Upper lobe of left lung (tissue), 4 donors: ENCODE results near the gene TCF12.

ENCODE experiments used
- CTCF ChIP-seq, 6 experiments: fragments of 450-650 bp in 4 of 6; fragments of 200-600 bp in 2 of 6; sonication (generic) in 2 of 6; IDR thresholded peaks; one replicate each; pipeline ENCODE4 v1.5.1; 2016 to 2019; ENCODE audit warnings: antibody characterized with exemption in 6 of 6
- EP300 ChIP-seq, 4 donors: sonication (generic); formaldehyde crosslinking; IDR thresholded peaks; one replicate each; pipeline ENCODE4 v1.5.1; 2017; ENCODE audit warnings: antibody characterized with exemption in 4 of 4, control low read depth in 2 of 4
- POLR2A ChIP-seq, 4 donors: fragments of 450-650 bp; IDR thresholded peaks; one replicate each; pipeline ENCODE4 v1.5.1; 2016 to 2017; ENCODE audit warnings: antibody characterized with exemption in 4 of 4, mild to moderate bottlenecking in 2 of 4
- POLR2AphosphoS5 ChIP-seq, 2 donors: sonication (generic); formaldehyde crosslinking; IDR thresholded peaks; one replicate each; pipeline ENCODE4 v1.5.1; 2017; ENCODE audit warnings: antibody characterized with exemption in 2 of 2

- TF ChIP-seq POLR2AphosphoS5 (IDR thresholded peaks at IDR 0.05) (no peak), CTCF (IDR thresholded peaks at IDR 0.05) (no peak), POLR2A (IDR thresholded peaks at IDR 0.05) (no peak), EP300 (IDR thresholded peaks at IDR 0.05) (no peak)
Measured at GRCh38 chr15:56982987-56983386, 64.5 kb downstream of the TCF12 start.
